B cell (primary cell): ENCODE measurements around the gene TRIO. TPM values are rescaled to one million over a fixed set of nuclear protein-coding genes. Genes with fewer than 3 reads are reported as not detected.

ENCODE experiments used
- ATAC-seq: fragments of 200-7000 bp; cut with Tn5 transposase; one replicate; pipeline ENCODE4 v1.10.0; 2021; ENCODE audit warnings: low read depth, mild to moderate bottlenecking, moderate number of reproducible peaks, moderate library complexity
- CTCF ChIA-PET: fragments of 350-600 bp; sonication (Branson Sonifier 250); formaldehyde crosslinking; loops from one replicate; lab custom pipeline; 2021; ENCODE audit warnings: antibody characterized with exemption, inconsistent platforms; lab: Charles Lee
- POLR2A ChIA-PET: fragments of 350-600 bp; sonication (Branson Sonifier 250); formaldehyde crosslinking; loops from one replicate; lab custom pipeline; 2021; ENCODE audit warnings: antibody characterized with exemption; lab: Charles Lee
- DNase-seq: peaks from one replicate; pipeline ENCODE4 v3.0.0; 2013
- H2AFZ ChIP-seq: 2 replicates; pipeline ENCODE4 v1.6.1; 2012; ENCODE audit warnings: mild to moderate bottlenecking, low read depth, low read length; ENCODE audit not compliant: insufficient read depth, poor library complexity, severe bottlenecking
- H3K27ac ChIP-seq, 2 donors: 1 replicate in 1 of 2; 2 replicates in 1 of 2; pipeline ENCODE4 v1.5.1; 2012 to 2013; ENCODE audit warnings: low read length in 2 of 2, mild to moderate bottlenecking in 2 of 2, moderate library complexity in 1 of 2
- H3K27me3 ChIP-seq, 4 experiments: fragments of 200-600 bp in 1 of 4; sonication (generic) in 1 of 4; replicated peaks in 1 of 4; 1 replicate in 2 of 4; 2 replicates in 2 of 4; pipeline versions ENCODE4 v1.6.1 to v1.7.0; 2013 to 2016; ENCODE audit warnings: low read length in 3 of 4, mild to moderate bottlenecking in 2 of 4, mixed read lengths in 1 of 4, moderate library complexity in 1 of 4; ENCODE audit not compliant: insufficient read depth in 4 of 4, control insufficient read depth in 3 of 4; ENCODE audit errors: control extremely low read depth in 1 of 4
- H3K36me3 ChIP-seq, 2 experiments: replicated peaks in 1 of 2; 1 replicate in 1 of 2; 2 replicates in 1 of 2; pipeline versions ENCODE4 v1.6.1 to v1.7.1; 2013; ENCODE audit warnings: low read length in 1 of 2; ENCODE audit not compliant: insufficient read depth in 2 of 2, control insufficient read depth in 1 of 2; ENCODE audit errors: control extremely low read depth in 1 of 2, extremely low read depth in 1 of 2
- H3K4me1 ChIP-seq, 2 donors: fragments of 200-600 bp in 1 of 2; sonication (generic) in 1 of 2; 1 replicate in 1 of 2; 2 replicates in 1 of 2; pipeline versions ENCODE4 v1.5.1 to v1.6.1; 2013 to 2017; ENCODE audit warnings: low read length in 2 of 2; ENCODE audit not compliant: control insufficient read depth in 2 of 2, insufficient read depth in 2 of 2
- H3K4me2 ChIP-seq: replicated peaks from 2 replicates; pipeline ENCODE3; 2012; ENCODE audit warnings: mild to moderate bottlenecking, low read depth, low read length; ENCODE audit not compliant: poor library complexity, severe bottlenecking
- H3K4me3 ChIP-seq, 5 experiments: fragments of 200-600 bp in 1 of 5; sonication (generic) in 1 of 5; 1 replicate in 3 of 5; 2 replicates in 2 of 5; pipeline versions ENCODE4 v1.5.1 to v1.7.0; 2011 to 2016; ENCODE audit warnings: low read length in 4 of 5, mild to moderate bottlenecking in 4 of 5, low read depth in 2 of 5, control low read depth in 1 of 5, moderate library complexity in 1 of 5; ENCODE audit not compliant: insufficient read depth in 1 of 5; ENCODE audit errors: control extremely low read depth in 1 of 5, extremely low read depth in 1 of 5
- H3K79me2 ChIP-seq: fragments of 200-600 bp; sonication (generic); one replicate; pipeline ENCODE4 v1.6.0; 2016; ENCODE audit warnings: low read length; ENCODE audit not compliant: control insufficient read depth, insufficient read depth
- H3K9ac ChIP-seq: fragments of 200-600 bp; sonication (generic); 2 replicates; pipeline ENCODE4 v1.6.1; 2017; ENCODE audit warnings: mild to moderate bottlenecking, low read length, moderate library complexity
- H3K9me3 ChIP-seq, 3 donors: one replicate each; pipeline versions ENCODE4 v1.6.1 to v1.7.1; 2013; ENCODE audit warnings: low read length in 2 of 3; ENCODE audit not compliant: control insufficient read depth in 2 of 3, insufficient read depth in 1 of 3; ENCODE audit errors: control extremely low read depth in 1 of 3
- H4K20me1 ChIP-seq: 2 replicates; pipeline ENCODE4 v1.6.0; 2012; ENCODE audit warnings: mild to moderate bottlenecking, low read length; ENCODE audit not compliant: insufficient read depth, control insufficient read depth, poor library complexity, severe bottlenecking
- H3K27ac Mint-ChIP-seq: one replicate; pipeline ENCODE4 v1.8.0; 2021; ENCODE audit warnings: mixed read lengths
- H3K27me3 Mint-ChIP-seq: one replicate; pipeline ENCODE4 v1.8.0; 2021; ENCODE audit warnings: mixed read lengths
- H3K4me1 Mint-ChIP-seq: one replicate; pipeline ENCODE4 v1.8.0; 2021; ENCODE audit warnings: mixed read lengths
- H3K4me3 Mint-ChIP-seq: one replicate; pipeline ENCODE4 v1.8.0; 2021; ENCODE audit warnings: mixed read lengths
- H3K9me3 Mint-ChIP-seq: one replicate; pipeline ENCODE4 v1.8.0; 2022; ENCODE audit warnings: mixed read lengths; ENCODE audit not compliant: insufficient read depth
- EZH2 ChIP-seq: IDR thresholded peaks from 2 replicates; pipeline ENCODE4 v1.6.1; 2012; ENCODE audit warnings: borderline replicate concordance, low read depth, mild to moderate bottlenecking, moderate library complexity, low read length; ENCODE audit not compliant: insufficient read depth, poor library complexity, severe bottlenecking
- WGBS: methylation state at CpG from one replicate; pipeline ENCODE4 v1.1.5; 2013; ENCODE audit warnings: missing lambda C conversion rate; ENCODE audit not compliant: insufficient coverage; 5-methylcytosine and 5-hydroxymethylcytosine counted together
- intact Hi-C: fragments of 100-400 bp; cut with micrococcal nuclease; formaldehyde crosslinking; loops from one replicate; pipeline ENCODE4 v1.10.0; 2022
- polyA plus RNA-seq: library from polyadenylated mRNA; depleted of rRNA; stranded (reverse); fragments of >200 nt; gene quantifications from 2 replicates; pipeline ENCODE4 v1.2.3, GENCODE V29; 2012
- total RNA-seq, 2 donors: library from RNA; stranded (reverse); fragments of 120-200 nt in 1 of 2; gene quantifications; 1 replicate in 1 of 2; 2 replicates in 1 of 2; pipeline versions ENCODE4 v1.2.3 to v1.2.4, GENCODE V29; 2013 to 2022
- TF ChIP-seq, protein P1 (sequence below): fragments of 200-600 bp; IDR thresholded peaks from one replicate; pipeline ENCODE4 v1.8.0; 2022; ENCODE audit warnings: antibody characterized with exemption, mild to moderate bottlenecking

The TRIO gene
- total and polyA plus RNA-seq, 2 donors (not counting 1 experiment from before 2014, with no cell fraction given), result 90.5 to 479 TPM

DNA sequence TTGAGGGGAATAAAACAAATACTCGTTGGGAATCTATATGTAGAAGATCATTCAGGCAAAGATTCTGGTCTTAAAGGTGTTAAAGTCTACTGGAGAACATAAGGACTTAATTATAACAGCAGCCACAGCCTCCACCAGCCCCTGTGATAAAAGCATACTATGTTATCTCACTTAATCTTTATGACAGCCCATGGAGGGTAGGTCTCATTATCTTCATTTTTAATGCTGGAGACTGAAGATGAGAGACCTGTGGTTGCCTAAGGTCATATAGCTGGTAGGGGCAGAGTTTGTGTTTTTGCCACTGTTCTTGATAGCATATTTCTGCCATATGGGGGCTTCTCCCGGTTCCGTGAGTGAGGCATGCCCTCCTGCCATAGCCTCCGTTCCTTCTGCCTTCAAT, 88.7 kb downstream of the TRIO start:
- H3K79me2 ChIP-seq, result peaks cover 89% of the 10 kb centered on the region
- no peak for ATAC-seq
- DNase-seq, result no peak
- H3K4me2 ChIP-seq, result no peak overlapping the region
- intact Hi-C loops, result no loop called here
- H3K9ac ChIP-seq, result no peak overlapping the region
- peaks cover 62% of the 10 kb centered on the region for H4K20me1 ChIP-seq
- H2AFZ ChIP-seq, result no peak overlapping the region
- H3K36me3 ChIP-seq, result no peaks in the 10 kb centered on the region
- Mint-ChIP-seq H3K4me3 (no peak overlapping the region), H3K27me3 (no peaks in the 10 kb centered on the region), H3K9me3 (no peaks in the 10 kb centered on the region), H3K27ac (no peak overlapping the region), H3K4me1 (peaks cover 68% of the 10 kb centered on the region)
- ChIA-PET POLR2A (no interaction called here), CTCF (interaction anchor here (1.0 to 1.2 kb wide), 2 partner anchors 13 to 124 kb away, joined by 3 to 4 read pairs; no protein-coding TSS in a partner anchor)
- TF ChIP-seq, protein P1, sequence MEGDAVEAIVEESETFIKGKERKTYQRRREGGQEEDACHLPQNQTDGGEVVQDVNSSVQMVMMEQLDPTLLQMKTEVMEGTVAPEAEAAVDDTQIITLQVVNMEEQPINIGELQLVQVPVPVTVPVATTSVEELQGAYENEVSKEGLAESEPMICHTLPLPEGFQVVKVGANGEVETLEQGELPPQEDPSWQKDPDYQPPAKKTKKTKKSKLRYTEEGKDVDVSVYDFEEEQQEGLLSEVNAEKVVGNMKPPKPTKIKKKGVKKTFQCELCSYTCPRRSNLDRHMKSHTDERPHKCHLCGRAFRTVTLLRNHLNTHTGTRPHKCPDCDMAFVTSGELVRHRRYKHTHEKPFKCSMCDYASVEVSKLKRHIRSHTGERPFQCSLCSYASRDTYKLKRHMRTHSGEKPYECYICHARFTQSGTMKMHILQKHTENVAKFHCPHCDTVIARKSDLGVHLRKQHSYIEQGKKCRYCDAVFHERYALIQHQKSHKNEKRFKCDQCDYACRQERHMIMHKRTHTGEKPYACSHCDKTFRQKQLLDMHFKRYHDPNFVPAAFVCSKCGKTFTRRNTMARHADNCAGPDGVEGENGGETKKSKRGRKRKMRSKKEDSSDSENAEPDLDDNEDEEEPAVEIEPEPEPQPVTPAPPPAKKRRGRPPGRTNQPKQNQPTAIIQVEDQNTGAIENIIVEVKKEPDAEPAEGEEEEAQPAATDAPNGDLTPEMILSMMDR, result no peak
- TF ChIP-seq EZH2, result no peak
- no peak overlapping the region for H3K4me3 ChIP-seq
- no peaks in the 10 kb centered on the region for H3K9me3 ChIP-seq
- no peak overlapping the region for H3K27ac ChIP-seq
- WGBS, result 100% methylated on average over 3 of the region's 4 CpGs
- no peaks in the 10 kb centered on the region for H3K27me3 ChIP-seq
- H3K4me1 ChIP-seq, result peaks cover 0 to 3% of the 10 kb centered on the region in 2 donors

DNA sequence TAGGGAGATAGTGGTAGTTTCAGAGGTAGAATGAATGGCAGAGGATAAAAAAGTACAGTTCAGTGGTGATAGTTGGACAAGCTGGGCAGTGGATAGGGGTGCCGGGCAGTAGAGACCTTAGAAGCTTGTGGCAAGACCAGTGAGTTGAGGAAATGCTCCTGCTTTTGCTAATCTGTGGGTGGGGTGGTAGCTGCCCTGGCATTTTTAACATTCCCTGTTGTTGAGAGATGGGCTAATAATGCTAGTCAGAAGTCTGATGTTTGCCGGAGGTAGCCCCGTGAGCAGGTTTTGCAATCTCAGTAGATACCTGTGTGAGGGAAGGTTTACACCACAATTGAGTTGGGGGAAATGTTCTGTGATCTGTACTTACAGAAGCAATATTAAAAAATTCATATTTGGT, 91.1 kb downstream of the TRIO start:
- no peaks in the 10 kb centered on the region for H3K9me3 ChIP-seq
- Mint-ChIP-seq H3K9me3 (no peaks in the 10 kb centered on the region), H3K4me3 (no peak overlapping the region), H3K27me3 (no peaks in the 10 kb centered on the region), H3K27ac (no peak overlapping the region), H3K4me1 (peaks cover 71% of the 10 kb centered on the region)
- H3K36me3 ChIP-seq, result no peaks in the 10 kb centered on the region
- 100% methylated on average over 1 of the region's 3 CpGs for WGBS
- no peaks in the 10 kb centered on the region for H3K27me3 ChIP-seq
- H3K4me3 ChIP-seq, result no peak overlapping the region
- no peak overlapping the region for H3K27ac ChIP-seq
- POLR2A ChIA-PET, result no interaction called here
- H3K4me1 ChIP-seq, result peaks cover 0 to under 1% of the 10 kb centered on the region in 2 donors
- intact Hi-C loops, result no loop called here
- H3K9ac ChIP-seq, result no peak overlapping the region
- CTCF ChIA-PET, result no interaction called here
- H2AFZ ChIP-seq, result no peak overlapping the region
- peaks cover 73% of the 10 kb centered on the region for H4K20me1 ChIP-seq
- H3K4me2 ChIP-seq, result no peak overlapping the region
- DNase-seq (no peak), ATAC-seq (no peak)
- TF ChIP-seq EZH2, result no peak
- TF ChIP-seq, protein P1, result no peak
- peaks cover 88% of the 10 kb centered on the region for H3K79me2 ChIP-seq
